Naive B cell (primary cell): ENCODE results near the gene SRSF4. TPM values are rescaled to one million over a fixed set of nuclear protein-coding genes. Genes with fewer than 3 reads are reported as not detected.

Experiments used
- ATAC-seq, 2 donors: fragments of 150-1000 bp; cut with Tn5 transposase; 2 replicates each; pipeline ENCODE4 v1.10.0; 2021; ENCODE audit warnings: low read depth in 2 of 2, mild to moderate bottlenecking in 2 of 2, moderate library complexity in 2 of 2
- DNase-seq: peaks from one replicate; pipeline ENCODE4 v3.0.0; 2022
- H3K27ac Mint-ChIP-seq, 6 donors: one replicate each; pipeline ENCODE4 v1.8.0; 2020 to 2022; ENCODE audit warnings: mild to moderate bottlenecking in 6 of 6, mixed read lengths in 6 of 6, moderate library complexity in 5 of 6, inconsistent platforms in 2 of 6
- H3K27me3 Mint-ChIP-seq, 3 donors: one replicate each; pipeline ENCODE4 v1.8.0; 2021 to 2022; ENCODE audit warnings: mixed read lengths in 3 of 3, mild to moderate bottlenecking in 1 of 3
- H3K36me3 Mint-ChIP-seq, 2 donors: one replicate each; pipeline ENCODE4 v1.8.0; 2020 to 2022; ENCODE audit warnings: mixed read lengths in 2 of 2, inconsistent platforms in 1 of 2, mild to moderate bottlenecking in 1 of 2
- H3K4me1 Mint-ChIP-seq, 3 donors: one replicate each; pipeline ENCODE4 v1.8.0; 2020 to 2022; ENCODE audit warnings: mixed read lengths in 3 of 3, inconsistent platforms in 1 of 3, mild to moderate bottlenecking in 1 of 3, moderate library complexity in 1 of 3
- H3K4me3 Mint-ChIP-seq, 8 donors: one replicate each; pipeline ENCODE4 v1.8.0; 2020 to 2022; ENCODE audit warnings: mild to moderate bottlenecking in 8 of 8, mixed read lengths in 8 of 8, moderate library complexity in 8 of 8, inconsistent platforms in 2 of 8
- H3K9me3 Mint-ChIP-seq, 7 donors: one replicate each; pipeline ENCODE4 v1.8.0; 2020 to 2022; ENCODE audit warnings: mixed read lengths in 7 of 7, mild to moderate bottlenecking in 5 of 7, inconsistent platforms in 2 of 7, moderate library complexity in 1 of 7
- polyA plus RNA-seq, 6 donors: library from polyadenylated mRNA; unstranded; fragments of 300-500 nt; fragmentation: Illumina TruSeq; gene quantifications; one replicate each; pipeline ENCODE4 v1.2.3, GENCODE V29; 2021; ENCODE audit warnings: low read depth in 6 of 6

SRSF4 gene
- polyA plus RNA-seq, 6 donors from 2014 or later, result 34.7 to 90.6 (median 68.5) TPM

DNA sequence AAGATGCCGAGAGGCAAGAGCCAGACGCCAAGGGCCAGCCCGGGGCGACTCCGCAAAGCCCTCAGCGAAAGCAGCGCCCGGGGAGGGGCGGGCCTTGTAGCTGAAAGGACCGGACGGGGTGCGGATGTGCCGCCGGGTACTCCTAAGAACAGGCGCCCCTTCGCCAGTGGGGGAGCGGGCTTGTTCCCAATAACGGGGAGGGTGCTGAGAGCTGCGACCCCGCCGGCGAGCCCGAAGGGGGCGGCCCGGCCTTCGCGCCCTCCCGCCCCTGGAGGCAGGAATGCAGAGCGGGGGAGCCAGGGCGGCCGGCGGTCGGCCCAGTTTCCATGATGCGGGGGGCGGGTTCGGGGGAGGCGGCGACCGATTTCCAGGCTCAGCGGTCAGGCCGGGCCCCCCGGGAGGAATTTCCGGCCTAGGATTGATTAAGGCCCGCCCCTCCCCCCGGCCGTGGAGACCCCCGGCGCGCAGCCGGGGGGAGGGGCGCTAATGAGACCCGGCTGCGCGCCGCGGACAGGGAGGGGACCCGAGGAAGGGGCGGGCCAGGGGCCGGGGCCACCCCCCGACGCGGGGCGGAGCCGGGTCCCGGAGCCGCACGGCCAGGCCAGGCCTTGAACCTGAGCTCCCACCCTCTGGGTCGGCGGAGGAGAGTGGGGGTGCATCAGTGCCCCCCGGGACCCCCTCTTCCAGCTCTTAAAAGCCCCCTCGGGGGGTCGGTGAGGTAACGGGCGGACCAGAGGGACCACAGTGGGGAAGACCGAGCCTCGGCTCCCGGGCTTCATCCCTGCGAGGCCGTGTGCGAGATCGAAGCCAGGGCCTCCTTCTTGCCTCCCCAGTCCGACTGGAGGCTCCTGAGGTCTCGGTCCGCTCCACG lies 57.1 kb downstream of the SRSF4 start:
- no peaks in the 10 kb centered on the region for H3K9me3 Mint-ChIP-seq
- H3K27ac Mint-ChIP-seq, result peak overlapping the region in 2 of 6 donors; percentile 5 to 50
- peaks cover 9 to 14% (median 12%) of the 10 kb centered on the region in 3 donors for H3K4me1 Mint-ChIP-seq
- peak overlapping the region; percentile 70 to 90 (median 86) for H3K4me3 Mint-ChIP-seq
- peak; percentile 45 for DNase-seq
- ATAC-seq, result peak; percentile 27 to 38
- peaks cover 0 to 8% of the 10 kb centered on the region in 2 donors for H3K36me3 Mint-ChIP-seq
- H3K27me3 Mint-ChIP-seq, result peaks cover 13 to 38% (median 15%) of the 10 kb centered on the region in 3 donors

- H3K27me3 Mint-ChIP-seq, result peaks cover 13 to 35% (median 15%) of the 10 kb centered on the region in 3 donors
- H3K27ac Mint-ChIP-seq, result peak within 1 kb of the TSS in 3 of 6 donors; percentile 5 to 63 (median 15)
- ATAC-seq (peak in 1 of 2 donors; percentile 15), DNase-seq (no peak)
- no peaks in the 10 kb centered on the region for H3K9me3 Mint-ChIP-seq
- peak within 1 kb of the TSS; percentile 70 to 90 (median 83) for H3K4me3 Mint-ChIP-seq
- H3K36me3 Mint-ChIP-seq, result peaks cover 4 to 14% of the 10 kb centered on the region in 2 donors
- H3K4me1 Mint-ChIP-seq, result peaks cover 9 to 14% (median 12%) of the 10 kb centered on the region in 3 donors
These were observed 57.8 kb downstream of the SRSF4 start, which contains the start of gene TMEM200B for GRCh38 chr1:29123887-29124365. Gene TMEM200B (minus strand): TSS chr1:29123903. CDS start chr1:29121828, 2,075 bp downstream.

DNA sequence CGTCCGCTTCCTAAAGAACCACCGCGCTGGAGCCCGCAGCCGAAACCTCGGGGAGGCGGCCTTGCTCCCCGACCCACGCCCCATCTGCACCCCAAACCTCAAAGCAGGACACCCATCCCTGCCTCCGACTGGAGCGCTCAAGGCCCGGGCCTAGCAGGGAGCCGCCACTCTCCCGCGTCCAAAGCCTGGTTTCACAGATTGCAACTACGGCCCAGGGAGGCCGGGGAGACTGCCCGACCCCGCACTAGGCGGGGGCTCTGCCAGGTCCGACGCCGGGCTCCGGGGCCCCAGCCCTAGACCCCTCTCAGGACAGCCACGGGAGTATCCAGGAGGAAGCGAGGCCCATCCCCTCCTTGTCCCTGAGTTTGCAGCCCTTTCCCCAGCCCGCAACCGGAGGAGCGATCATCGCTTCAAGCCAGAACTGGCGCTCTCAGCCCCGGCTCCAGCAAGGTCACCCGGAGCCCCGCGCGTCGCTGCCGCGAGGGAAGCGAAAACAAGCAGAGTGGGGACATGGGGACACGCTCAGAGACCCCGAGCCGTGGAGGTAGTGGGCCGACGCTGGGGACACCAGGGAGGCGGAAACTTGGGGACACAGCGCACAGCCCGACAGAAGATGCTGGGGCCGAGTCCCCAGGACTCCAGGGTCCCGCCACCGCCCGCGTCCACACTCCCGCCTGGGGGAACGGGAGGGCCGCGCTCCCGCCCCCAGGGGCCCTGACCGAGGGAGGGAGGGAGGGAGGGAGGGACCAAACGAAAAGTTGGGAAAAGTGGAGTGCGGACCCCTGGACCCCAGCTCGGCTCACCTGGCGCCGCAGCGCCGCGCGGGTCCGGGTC lies 58.4 kb downstream of the SRSF4 start:
- H3K4me3 Mint-ChIP-seq, result peak overlapping the region; percentile 65 to 85 (median 80)
- DNase-seq (peak; percentile 11), ATAC-seq (peak in 1 of 2 donors; percentile 18)
- H3K36me3 Mint-ChIP-seq, result peaks cover 11 to 20% of the 10 kb centered on the region in 2 donors
- peak overlapping the region in 2 of 6 donors; percentile 15 to 63 for H3K27ac Mint-ChIP-seq
- H3K4me1 Mint-ChIP-seq, result peaks cover 9 to 14% (median 12%) of the 10 kb centered on the region in 3 donors
- H3K27me3 Mint-ChIP-seq, result peaks cover 13 to 35% (median 15%) of the 10 kb centered on the region in 3 donors
- H3K9me3 Mint-ChIP-seq, result no peaks in the 10 kb centered on the region

- peaks cover 13 to 21% of the 10 kb centered on the region in 2 donors for H3K36me3 Mint-ChIP-seq
- peaks cover 9 to 14% (median 12%) of the 10 kb centered on the region in 3 donors for H3K4me1 Mint-ChIP-seq
- no peak overlapping the region for H3K27ac Mint-ChIP-seq
- no peak for DNase-seq
- H3K9me3 Mint-ChIP-seq, result no peaks in the 10 kb centered on the region
- ATAC-seq, result no peak
- peak overlapping the region in 7 of 8 donors; percentile 65 to 85 (median 82) for H3K4me3 Mint-ChIP-seq
- H3K27me3 Mint-ChIP-seq, result peaks cover 13 to 30% (median 15%) of the 10 kb centered on the region in 3 donors
These were observed 59.0 kb downstream of the SRSF4 start for GRCh38 chr1:29122682-29123052.

DNA sequence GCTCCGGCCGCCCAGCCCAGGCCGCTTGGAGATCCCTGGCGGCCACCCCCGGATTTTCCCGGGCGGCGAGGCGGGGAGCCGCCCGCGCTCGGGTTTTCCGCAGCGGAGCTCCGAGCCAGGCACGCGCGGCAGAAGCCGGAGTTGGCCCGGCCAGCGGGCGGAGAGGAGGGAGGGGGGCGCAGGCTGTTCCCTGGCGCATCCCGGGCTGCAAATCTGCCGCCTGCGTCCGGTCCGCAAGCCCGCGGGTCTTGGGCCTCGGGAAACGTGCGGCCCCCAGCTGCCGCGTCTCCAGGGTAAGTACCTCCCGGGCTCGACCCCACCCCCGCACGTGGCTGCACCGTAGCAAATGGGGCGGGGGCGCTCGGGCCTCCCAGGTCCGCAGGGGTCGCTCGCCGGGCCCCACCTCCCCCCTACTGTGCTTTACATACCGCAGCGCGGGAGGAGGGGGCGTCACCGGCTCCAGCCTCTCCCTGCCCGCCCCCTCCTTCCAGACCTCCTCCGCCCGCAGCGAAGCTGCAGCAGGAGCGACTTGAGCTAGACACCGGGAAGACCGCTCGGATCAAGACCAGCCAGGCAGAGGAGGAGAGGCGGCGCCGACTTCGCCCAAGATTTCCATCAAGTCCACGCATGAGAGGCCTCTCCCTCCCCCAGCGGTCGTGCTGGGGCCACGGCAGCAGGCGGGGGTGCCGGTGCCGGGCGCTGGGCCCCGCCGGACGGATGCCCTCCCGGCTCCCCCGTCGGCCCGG lies 59.6 kb downstream of the SRSF4 start:
- Mint-ChIP-seq H3K4me3 (peak overlapping the region in 7 of 8 donors; percentile 56 to 84 (median 62)), H3K4me1 (peaks cover 9 to 14% (median 12%) of the 10 kb centered on the region in 3 donors), H3K27me3 (peaks cover 13 to 30% (median 15%) of the 10 kb centered on the region in 3 donors), H3K36me3 (peaks cover 18 to 27% of the 10 kb centered on the region in 2 donors), H3K27ac (no peak overlapping the region), H3K9me3 (no peaks in the 10 kb centered on the region)
- peak; percentile 11 for DNase-seq
- ATAC-seq, result no peak

GRCh38 chr1:29121516-29121935 lies 60.2 kb downstream of the SRSF4 start:
- H3K27ac Mint-ChIP-seq, result no peak overlapping the region
- H3K9me3 Mint-ChIP-seq, result no peaks in the 10 kb centered on the region
- H3K4me1 Mint-ChIP-seq, result peaks cover 9 to 14% (median 12%) of the 10 kb centered on the region in 3 donors
- peak; percentile 20 to 28 for ATAC-seq
- peak; percentile 9 for DNase-seq
- peaks cover 24 to 29% of the 10 kb centered on the region in 2 donors for H3K36me3 Mint-ChIP-seq
- H3K4me3 Mint-ChIP-seq, result peak overlapping the region in 3 of 8 donors; percentile 42 to 56 (median 51)
- peaks cover 13 to 30% (median 15%) of the 10 kb centered on the region in 3 donors for H3K27me3 Mint-ChIP-seq

DNA sequence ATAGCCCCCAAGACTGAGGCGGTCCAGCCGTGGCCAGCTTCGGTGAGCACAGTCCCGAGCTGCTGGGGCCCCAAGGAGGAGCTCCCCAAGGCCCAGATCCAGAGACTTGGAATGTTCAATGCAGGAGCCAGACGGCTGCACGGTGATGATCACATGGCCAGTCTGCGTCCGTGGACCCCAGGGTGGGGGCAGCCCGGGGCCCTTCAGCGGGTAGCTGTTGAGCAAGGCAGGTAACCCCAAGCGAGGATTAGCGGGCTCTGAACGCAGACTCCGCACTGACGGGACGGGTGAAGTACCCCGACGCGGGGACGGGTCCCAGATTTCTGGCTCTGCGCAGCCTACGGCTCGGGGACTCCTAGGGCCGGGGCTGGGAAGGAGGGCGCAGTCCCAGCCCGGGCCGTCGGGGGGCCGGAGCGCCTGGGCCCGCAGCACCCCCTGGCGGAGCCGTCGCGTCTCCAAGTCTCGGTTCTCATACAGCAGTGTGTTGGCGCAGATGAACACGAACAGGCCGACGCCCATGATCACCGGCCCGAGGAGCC lies 60.7 kb downstream of the SRSF4 start:
- DNase-seq (peak; percentile 68), ATAC-seq (peak; percentile 80 to 85)
- no peak overlapping the region for H3K27ac Mint-ChIP-seq
- H3K27me3 Mint-ChIP-seq, result peaks cover 11 to 26% (median 12%) of the 10 kb centered on the region in 3 donors
- peak overlapping the region in 6 of 8 donors; percentile 18 to 55 (median 32) for H3K4me3 Mint-ChIP-seq
- peaks cover 28% of the 10 kb centered on the region in 2 donors for H3K36me3 Mint-ChIP-seq
- H3K4me1 Mint-ChIP-seq, result peaks cover 9 to 14% (median 10%) of the 10 kb centered on the region in 3 donors
- no peaks in the 10 kb centered on the region for H3K9me3 Mint-ChIP-seq

GRCh38 chr1:29120367-29120766 lies 61.3 kb downstream of the SRSF4 start:
- peaks cover 4 to 20% (median 6%) of the 10 kb centered on the region in 3 donors for H3K27me3 Mint-ChIP-seq
- peak overlapping the region in 4 of 8 donors; percentile 13 to 47 (median 31) for H3K4me3 Mint-ChIP-seq
- no peaks in the 10 kb centered on the region for H3K9me3 Mint-ChIP-seq
- DNase-seq (no peak), ATAC-seq (no peak)
- peaks cover 3 to 12% (median 3%) of the 10 kb centered on the region in 3 donors for H3K4me1 Mint-ChIP-seq
- H3K27ac Mint-ChIP-seq, result no peak overlapping the region
- peaks cover 21 to 28% of the 10 kb centered on the region in 2 donors for H3K36me3 Mint-ChIP-seq

GRCh38 chr1:29119121-29119929 lies 62.4 kb downstream of the SRSF4 start:
- Mint-ChIP-seq H3K9me3 (no peaks in the 10 kb centered on the region), H3K27me3 (peaks cover 0 to 16% (median 4%) of the 10 kb centered on the region in 3 donors), H3K36me3 (peaks cover 28 to 33% of the 10 kb centered on the region in 2 donors), H3K4me1 (peaks cover 0 to 8% (median 2%) of the 10 kb centered on the region in 3 donors), H3K4me3 (peak overlapping the region in 1 of 8 donors; percentile 15), H3K27ac (no peak overlapping the region)
- ATAC-seq (no peak), DNase-seq (no peak)

- Mint-ChIP-seq H3K27me3 (peaks cover 0 to 5% (median 4%) of the 10 kb centered on the region in 3 donors), H3K27ac (peak overlapping the region in 2 of 6 donors; percentile 63 to 88), H3K9me3 (no peaks in the 10 kb centered on the region), H3K4me1 (no peaks in the 10 kb centered on the region), H3K4me3 (no peak overlapping the region), H3K36me3 (peaks cover 43 to 46% of the 10 kb centered on the region in 2 donors)
- DNase-seq (no peak), ATAC-seq (no peak)
These were observed 64.3 kb downstream of the SRSF4 start for GRCh38 chr1:29117381-29117780.

DNA sequence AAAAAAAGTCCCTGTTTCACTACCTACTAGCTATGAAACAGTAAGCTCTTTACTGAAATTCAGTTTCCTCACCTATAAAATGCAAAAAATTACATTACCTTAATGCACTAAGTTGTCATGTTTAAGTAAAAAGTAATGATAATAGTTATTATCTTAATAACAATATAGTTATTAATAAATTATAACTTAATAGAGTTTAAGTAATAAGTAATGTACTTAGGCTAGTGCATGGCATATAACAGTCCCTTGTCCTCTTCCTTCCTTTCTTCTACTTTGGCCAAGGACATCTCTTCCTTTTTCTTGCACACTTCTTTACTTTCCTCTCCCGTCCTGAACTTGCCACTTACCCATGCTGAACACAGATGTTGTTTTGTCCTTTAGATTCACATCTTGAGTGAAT lies 67.0 kb downstream of the SRSF4 start:
- no peak overlapping the region for H3K4me3 Mint-ChIP-seq
- no peak for ATAC-seq
- H3K27me3 Mint-ChIP-seq, result no peaks in the 10 kb centered on the region
- no peak for DNase-seq
- H3K36me3 Mint-ChIP-seq, result peaks cover 49 to 50% of the 10 kb centered on the region in 2 donors
- H3K27ac Mint-ChIP-seq, result no peak overlapping the region
- H3K9me3 Mint-ChIP-seq, result no peaks in the 10 kb centered on the region
- no peaks in the 10 kb centered on the region for H3K4me1 Mint-ChIP-seq
